IPS DF 6.9 (cell line): ENCODE results near the gene PLCG2.

Experiments
- DNase-seq: peaks from one replicate; pipeline ENCODE4 v3.0.0-alpha.2; 2013; ENCODE audit warnings: low read depth, low spot score
- H3K27ac ChIP-seq: one replicate; pipeline ENCODE4 v1.5.1; 2013; ENCODE audit warnings: low read length, control low read depth
- H3K27me3 ChIP-seq: 2 replicates; pipeline ENCODE4 v1.6.1; 2013; ENCODE audit warnings: mild to moderate bottlenecking, low read length; ENCODE audit not compliant: control insufficient read depth, insufficient read depth
- H3K36me3 ChIP-seq: 2 replicates; pipeline ENCODE4 v1.6.1; 2013; ENCODE audit warnings: low read length; ENCODE audit not compliant: control insufficient read depth, insufficient read depth
- H3K4me1 ChIP-seq: 2 replicates; pipeline ENCODE4 v1.6.1; 2013; ENCODE audit warnings: low read length; ENCODE audit not compliant: control insufficient read depth, insufficient read depth
- H3K4me3 ChIP-seq: 2 replicates; pipeline ENCODE4 v1.5.1; 2013; ENCODE audit warnings: mild to moderate bottlenecking, low read length
- H3K9me3 ChIP-seq: 2 replicates; pipeline ENCODE4 v1.6.1; 2013; ENCODE audit warnings: low read length, inconsistent platforms; ENCODE audit not compliant: control insufficient read depth, insufficient read depth
- WGBS: extraction: QIAGEN DNeasy Blood & Tissue Kit; methylation state at CpG from one replicate; pipeline ENCODE4 v1.1.7; 2013; ENCODE audit warnings: mixed read lengths, missing lambda C conversion rate; ENCODE audit not compliant: insufficient read length, insufficient coverage; 5-methylcytosine and 5-hydroxymethylcytosine counted together

PLCG2 gene

GRCh38 chr16:81891736-81892364 is 112.8 kb downstream of the PLCG2 start:
- Histone ChIP-seq H3K36me3 (no peaks in the 10 kb centered on the region), H3K4me1 (peaks cover 2% of the 10 kb centered on the region; the same call in 1 of the 2 replicates), H3K9me3 (no peaks in the 10 kb centered on the region), H3K27me3 (no peaks in the 10 kb centered on the region), H3K27ac (no peak overlapping the region), H3K4me3 (no peak overlapping the region)
- no peak for DNase-seq
- WGBS = no CpG with 5 or more reads among the region's 6 CpGs

- Histone ChIP-seq H3K27me3 (no peaks in the 10 kb centered on the region), H3K9me3 (no peaks in the 10 kb centered on the region), H3K27ac (no peak overlapping the region), H3K4me3 (no peak overlapping the region), H3K4me1 (peaks cover 2% of the 10 kb centered on the region; the same call in 1 of the 2 replicates), H3K36me3 (no peaks in the 10 kb centered on the region)
- DNase-seq = no peak
- no CpG with 5 or more reads among the region's 12 CpGs for WGBS
Observed at GRCh38 chr16:81894592-81894991, 115.5 kb downstream of the PLCG2 start.

GRCh38 chr16:81896902-81897301 is 117.8 kb downstream of the PLCG2 start:
- whole genome bisulfite sequencing = no CpG with 5 or more reads among the region's 3 CpGs
- H3K27ac ChIP-seq = no peak overlapping the region
- no peaks in the 10 kb centered on the region for H3K36me3 ChIP-seq
- no peaks in the 10 kb centered on the region for H3K27me3 ChIP-seq
- DNase-seq = no peak
- no peaks in the 10 kb centered on the region for H3K4me1 ChIP-seq
- H3K9me3 ChIP-seq = no peaks in the 10 kb centered on the region
- no peak overlapping the region for H3K4me3 ChIP-seq

GRCh38 chr16:81899601-81900000 is 120.5 kb downstream of the PLCG2 start:
- no peaks in the 10 kb centered on the region for H3K9me3 ChIP-seq
- no peak overlapping the region for H3K27ac ChIP-seq
- no peaks in the 10 kb centered on the region for H3K4me1 ChIP-seq
- whole genome bisulfite sequencing = no CpG with 5 or more reads among the region's 6 CpGs
- no peaks in the 10 kb centered on the region for H3K36me3 ChIP-seq
- no peaks in the 10 kb centered on the region for H3K27me3 ChIP-seq
- DNase-seq = no peak
- H3K4me3 ChIP-seq = no peak overlapping the region

- DNase-seq = no peak
- Histone ChIP-seq H3K27ac (no peak overlapping the region), H3K27me3 (no peaks in the 10 kb centered on the region), H3K36me3 (no peaks in the 10 kb centered on the region), H3K4me3 (no peak overlapping the region), H3K4me1 (no peaks in the 10 kb centered on the region), H3K9me3 (no peaks in the 10 kb centered on the region)
- WGBS = no CpG with 5 or more reads among the region's 3 CpGs
Observed at GRCh38 chr16:81900014-81900413, 120.9 kb downstream of the PLCG2 start.

- DNase-seq = no peak
- no peak overlapping the region for H3K27ac ChIP-seq
- no peaks in the 10 kb centered on the region for H3K9me3 ChIP-seq
- no peaks in the 10 kb centered on the region for H3K4me1 ChIP-seq
- WGBS = no CpG with 5 or more reads among the region's 17 CpGs
- H3K27me3 ChIP-seq = no peaks in the 10 kb centered on the region
- H3K4me3 ChIP-seq = no peak overlapping the region
- no peaks in the 10 kb centered on the region for H3K36me3 ChIP-seq
Observed at GRCh38 chr16:81900456-81900855, 121.4 kb downstream of the PLCG2 start.

DNA sequence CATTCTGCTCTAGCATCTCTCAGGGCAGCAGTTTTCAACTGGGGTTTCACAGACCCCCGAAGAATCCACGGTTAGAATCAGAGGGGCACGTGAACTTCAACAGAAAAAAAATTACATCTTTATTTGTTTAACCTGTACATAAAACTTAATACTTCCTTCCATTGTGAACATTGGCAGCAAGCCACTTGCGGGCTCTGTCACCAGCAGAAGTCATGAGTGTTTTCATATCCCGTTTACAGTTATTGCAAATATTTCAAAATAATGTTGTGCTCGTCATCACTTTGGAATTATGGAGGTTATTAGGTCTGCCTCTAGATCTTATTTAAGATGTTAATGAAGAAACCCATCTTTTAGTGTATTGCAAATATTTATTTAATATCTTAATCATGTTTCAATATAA is 122.4 kb downstream of the PLCG2 start:
- Histone ChIP-seq H3K9me3 (no peaks in the 10 kb centered on the region), H3K4me1 (no peaks in the 10 kb centered on the region), H3K27ac (no peak overlapping the region), H3K36me3 (no peaks in the 10 kb centered on the region), H3K4me3 (no peak overlapping the region), H3K27me3 (no peaks in the 10 kb centered on the region)
- no peak for DNase-seq
- WGBS = no CpG with 5 or more reads among the region's 6 CpGs

DNA sequence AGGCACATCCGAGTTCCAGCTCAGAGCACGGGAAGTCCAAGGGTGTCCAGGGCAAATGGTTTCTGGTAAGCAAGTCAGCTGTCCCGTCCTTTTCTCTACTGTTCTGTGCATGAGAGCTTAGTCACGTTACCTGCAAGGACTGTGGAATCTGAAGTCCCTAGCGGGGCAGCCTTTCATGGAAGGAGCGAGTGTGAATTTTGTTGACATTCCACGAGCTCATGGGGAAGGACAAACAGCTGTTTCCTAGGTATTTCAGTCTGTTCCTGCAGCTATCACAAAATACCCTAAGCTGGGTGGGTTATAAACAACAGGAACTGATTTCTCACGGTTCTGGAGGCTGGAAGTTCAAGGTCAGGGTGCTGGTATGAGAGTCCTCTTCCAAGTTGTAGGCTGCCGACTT is 122.9 kb downstream of the PLCG2 start:
- H3K36me3 ChIP-seq = no peaks in the 10 kb centered on the region
- no peaks in the 10 kb centered on the region for H3K27me3 ChIP-seq
- WGBS = no CpG with 5 or more reads among the region's 9 CpGs

GRCh38 chr16:81904320-81904719 is 125.2 kb downstream of the PLCG2 start:
- no peaks in the 10 kb centered on the region for H3K36me3 ChIP-seq

More for the DNA sequence above, 122.9 kb downstream of the PLCG2 start:
- Histone ChIP-seq H3K27ac (no peak overlapping the region), H3K4me3 (no peak overlapping the region), H3K4me1 (no peaks in the 10 kb centered on the region), H3K9me3 (no peaks in the 10 kb centered on the region)
- DNase-seq = no peak

DNA sequence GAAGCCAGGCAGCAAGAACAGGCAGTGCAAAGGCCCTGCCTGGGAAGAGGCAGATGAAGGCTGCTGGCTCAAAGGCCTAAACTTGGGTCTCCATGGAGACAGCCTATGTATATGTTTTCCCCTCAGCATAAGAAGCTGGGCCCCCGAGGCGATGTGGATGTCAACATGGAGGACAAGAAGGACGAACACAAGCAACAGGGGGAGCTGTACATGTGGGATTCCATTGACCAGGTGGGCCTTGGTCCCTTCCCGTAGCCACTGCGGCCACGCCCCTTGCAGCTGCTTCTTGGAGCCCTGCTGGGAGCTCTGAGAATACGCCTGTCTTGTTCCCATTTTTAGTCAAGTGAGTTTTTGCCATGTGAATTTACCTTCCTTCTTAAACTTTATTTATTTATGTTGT is 126.2 kb downstream of the PLCG2 start:
- WGBS = no CpG with 5 or more reads among the region's 7 CpGs
- no peak for DNase-seq
- no peaks in the 10 kb centered on the region for H3K36me3 ChIP-seq
- H3K9me3 ChIP-seq = no peaks in the 10 kb centered on the region
- H3K27ac ChIP-seq = no peak overlapping the region
- no peak overlapping the region for H3K4me3 ChIP-seq
- H3K4me1 ChIP-seq = no peaks in the 10 kb centered on the region
- no peaks in the 10 kb centered on the region for H3K27me3 ChIP-seq

More at GRCh38 chr16:81904320-81904719, 125.2 kb downstream of the PLCG2 start:
- no CpG with 5 or more reads among the region's 8 CpGs for WGBS
- H3K9me3 ChIP-seq = no peaks in the 10 kb centered on the region
- H3K4me3 ChIP-seq = no peak overlapping the region
- no peaks in the 10 kb centered on the region for H3K27me3 ChIP-seq
- no peak overlapping the region for H3K27ac ChIP-seq
- H3K4me1 ChIP-seq = no peaks in the 10 kb centered on the region
- DNase-seq = no peak

DNA sequence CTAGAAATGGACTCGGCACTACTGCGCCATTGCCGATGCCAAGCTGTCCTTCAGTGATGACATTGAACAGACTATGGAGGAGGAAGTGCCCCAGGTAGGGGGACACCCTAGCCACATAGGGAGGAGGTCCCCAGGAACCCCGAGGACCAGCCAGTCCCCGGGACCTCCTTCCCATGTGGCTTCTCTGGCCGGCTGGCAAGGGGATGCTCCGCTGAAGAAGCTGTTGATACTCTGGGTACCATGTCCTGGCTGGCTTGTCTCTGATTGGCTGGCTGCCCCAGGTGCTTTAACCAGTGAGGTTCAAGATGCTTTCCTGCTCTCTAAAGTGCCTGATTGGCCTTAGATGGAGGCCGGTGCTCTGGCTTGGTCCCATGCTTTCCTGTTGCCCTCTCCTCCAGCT is 128.6 kb downstream of the PLCG2 start:
- Histone ChIP-seq H3K36me3 (no peaks in the 10 kb centered on the region), H3K4me3 (no peak overlapping the region), H3K27me3 (no peaks in the 10 kb centered on the region), H3K4me1 (no peaks in the 10 kb centered on the region), H3K9me3 (no peaks in the 10 kb centered on the region), H3K27ac (no peak overlapping the region)
- no CpG with 5 or more reads among the region's 8 CpGs for WGBS
- no peak for DNase-seq
